KOPT-K1 (cell line): ENCODE results near the gene CBR1.

Experiments used
- H3K27ac ChIP-seq: fragments of 200-600 bp; sonication (generic); 2 replicates; pipeline ENCODE4 v1.5.1; 2016; ENCODE audit warnings: antibody characterized with exemption, mild to moderate bottlenecking, low read depth, low read length; ENCODE audit not compliant: poor library complexity, severe bottlenecking
- H3K36me3 ChIP-seq: fragments of 200-600 bp; sonication (generic); 2 replicates; pipeline ENCODE4 v1.5.1; 2017; ENCODE audit warnings: antibody characterized with exemption, mild to moderate bottlenecking, low read length, moderate library complexity; ENCODE audit not compliant: insufficient read depth
- H3K9me3 ChIP-seq: fragments of 200-600 bp; sonication (generic); 2 replicates; pipeline ENCODE4 v1.5.1; 2017; ENCODE audit warnings: antibody characterized with exemption, low read length, mild to moderate bottlenecking; ENCODE audit not compliant: insufficient read depth, poor library complexity, severe bottlenecking

Gene CBR1

DNA sequence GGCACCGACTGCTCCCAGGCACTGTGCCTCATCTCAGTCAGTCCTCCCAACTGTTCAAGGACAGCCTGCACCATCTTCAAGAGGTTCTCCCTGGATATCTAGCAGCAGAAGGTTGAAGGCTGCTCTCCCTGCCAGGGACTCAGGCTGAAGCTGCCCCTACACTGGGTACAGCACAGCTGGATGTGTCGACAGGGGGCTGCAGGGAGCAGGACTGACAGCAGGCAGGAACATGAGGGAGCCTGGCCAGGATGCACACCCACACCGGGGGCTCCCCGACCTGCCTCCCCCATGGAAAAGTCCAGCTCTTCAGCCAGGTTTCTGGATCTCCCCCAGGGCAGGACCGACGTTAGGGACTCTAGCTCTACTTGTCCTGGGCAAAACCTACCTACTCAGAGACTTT is 30.0 kb upstream of the CBR1 start:
- Histone ChIP-seq H3K9me3 (no peaks in the 10 kb centered on the region), H3K27ac (no peak overlapping the region), H3K36me3 (peaks cover 90% of the 10 kb centered on the region)

DNA sequence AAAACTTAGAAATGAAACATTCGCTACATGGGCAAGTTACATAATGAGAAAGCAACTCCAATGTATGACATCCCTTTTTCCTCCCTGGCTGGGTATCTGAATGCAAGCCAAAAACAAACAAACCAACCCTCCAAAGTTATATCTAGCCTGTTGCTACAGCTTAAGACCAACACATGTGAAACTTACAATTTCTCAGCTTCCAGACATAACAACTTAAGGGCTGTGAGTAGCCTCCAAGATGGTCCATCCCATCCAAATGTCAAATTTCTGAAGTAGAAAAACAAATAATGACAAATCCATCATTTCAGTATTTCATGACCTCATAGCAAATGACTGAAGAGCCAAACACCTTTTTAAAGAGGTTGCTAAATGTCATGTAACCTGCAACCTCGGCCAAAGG is 29.4 kb upstream of the CBR1 start:
- Histone ChIP-seq H3K36me3 (peaks cover 90% of the 10 kb centered on the region), H3K27ac (no peak overlapping the region), H3K9me3 (no peaks in the 10 kb centered on the region)

DNA sequence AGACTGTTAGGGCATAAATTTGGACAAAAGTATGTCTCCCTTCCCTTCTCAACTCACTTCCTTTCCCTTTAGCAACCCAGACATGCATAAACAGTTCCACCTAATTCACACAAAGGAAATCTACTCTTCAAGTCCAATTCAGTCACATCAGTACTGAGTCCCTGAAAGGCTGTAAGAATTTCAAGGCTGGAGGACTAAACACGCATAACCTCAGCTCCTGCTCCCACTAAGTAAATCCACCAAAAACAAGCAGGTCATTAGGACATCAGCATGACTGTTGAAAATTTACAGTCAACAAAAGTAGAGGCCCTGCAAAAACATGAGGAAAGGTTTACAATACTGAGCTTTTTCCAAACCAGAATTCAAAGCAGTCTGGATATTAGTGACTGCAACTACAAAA is 27.9 kb upstream of the CBR1 start:
- peaks cover 90% of the 10 kb centered on the region for H3K36me3 ChIP-seq
- H3K9me3 ChIP-seq, result no peaks in the 10 kb centered on the region
- H3K27ac ChIP-seq, result no peak overlapping the region

DNA sequence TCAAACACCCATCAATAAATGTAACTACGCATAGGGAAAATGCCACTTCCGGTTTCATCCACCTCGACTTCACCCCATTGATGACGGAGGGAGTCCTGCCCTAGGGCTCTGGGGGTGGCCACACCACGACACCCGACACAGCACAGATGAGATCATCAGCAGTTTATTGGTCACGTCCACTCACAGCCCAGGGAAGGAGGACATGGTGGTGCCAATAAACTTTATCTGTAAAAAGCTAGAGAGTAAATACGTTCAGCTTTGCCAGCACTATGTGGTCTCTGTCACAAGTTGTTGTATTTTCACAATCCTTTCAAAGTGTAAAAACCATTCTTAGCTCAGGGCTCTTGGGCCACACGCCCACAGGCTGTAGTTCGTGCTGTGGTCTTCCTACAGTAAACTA is 25.8 kb upstream of the CBR1 start:
- Histone ChIP-seq H3K27ac (no peak overlapping the region), H3K9me3 (no peaks in the 10 kb centered on the region), H3K36me3 (peaks cover 93% of the 10 kb centered on the region)

DNA sequence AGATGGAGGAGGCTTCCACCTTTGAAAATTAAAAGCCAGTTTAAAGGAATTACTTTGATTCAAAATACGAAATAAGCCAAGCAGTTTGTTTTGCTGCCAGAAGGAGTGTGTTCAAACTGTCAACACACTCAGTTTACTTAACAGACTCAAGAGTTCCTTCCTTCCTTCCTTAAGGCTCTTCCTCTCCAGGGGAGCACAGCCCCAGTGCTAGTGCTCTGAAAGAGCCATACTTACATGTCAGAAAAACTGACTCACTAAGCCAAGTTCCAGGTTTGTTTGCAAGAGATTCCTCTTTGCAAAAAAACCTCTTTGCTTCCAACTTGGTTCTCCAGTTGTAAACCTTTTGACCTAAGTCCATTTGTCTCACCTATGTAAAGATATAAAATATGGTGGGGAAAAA is 23.8 kb upstream of the CBR1 start:
- peaks cover 95% of the 10 kb centered on the region for H3K36me3 ChIP-seq
- no peak overlapping the region for H3K27ac ChIP-seq

DNA sequence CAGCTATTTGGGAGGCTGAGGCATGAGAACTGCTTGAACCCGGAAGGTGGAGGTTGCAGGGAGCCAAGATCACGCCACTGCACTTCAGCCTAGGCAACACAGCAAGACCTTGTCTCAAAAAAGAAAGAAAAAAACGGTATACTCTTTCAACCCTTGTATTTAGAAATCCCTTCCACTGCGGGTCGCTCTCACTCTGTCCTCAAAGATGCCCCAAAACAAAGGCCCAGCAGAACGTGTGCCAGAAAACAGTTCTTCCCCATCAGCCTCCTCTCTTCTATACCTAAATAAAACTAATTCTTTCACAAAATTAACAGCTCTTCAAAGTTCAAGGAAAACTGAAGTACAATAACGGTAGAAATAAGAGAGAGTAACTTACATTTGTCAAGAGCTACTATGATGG is 22.7 kb upstream of the CBR1 start:
- no peak overlapping the region for H3K27ac ChIP-seq
- H3K36me3 ChIP-seq, result peaks cover 88% of the 10 kb centered on the region
- no peaks in the 10 kb centered on the region for H3K9me3 ChIP-seq

More for the DNA sequence above, 23.8 kb upstream of the CBR1 start:
- no peaks in the 10 kb centered on the region for H3K9me3 ChIP-seq

DNA sequence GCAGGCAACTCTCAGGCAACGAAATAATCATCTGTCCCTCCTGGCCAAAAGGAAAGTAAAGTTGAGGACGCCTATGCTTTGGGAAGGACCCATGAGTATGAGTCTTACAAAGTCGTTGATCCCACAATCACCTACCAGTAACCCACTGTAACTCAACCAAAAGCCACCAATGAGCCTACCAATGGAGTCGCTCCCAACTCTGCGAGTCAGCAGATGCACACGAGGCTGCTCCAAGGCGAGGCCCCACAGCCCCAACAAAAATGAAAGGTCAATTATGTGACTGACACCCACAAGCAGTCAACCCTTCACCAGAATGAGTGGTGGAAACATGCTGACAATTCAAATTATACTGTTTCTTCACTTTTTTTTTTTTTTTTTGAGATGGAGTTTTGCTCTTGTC is 21.5 kb upstream of the CBR1 start:
- H3K27ac ChIP-seq, result no peak overlapping the region
- H3K36me3 ChIP-seq, result peaks cover 87% of the 10 kb centered on the region
- H3K9me3 ChIP-seq, result no peaks in the 10 kb centered on the region

DNA sequence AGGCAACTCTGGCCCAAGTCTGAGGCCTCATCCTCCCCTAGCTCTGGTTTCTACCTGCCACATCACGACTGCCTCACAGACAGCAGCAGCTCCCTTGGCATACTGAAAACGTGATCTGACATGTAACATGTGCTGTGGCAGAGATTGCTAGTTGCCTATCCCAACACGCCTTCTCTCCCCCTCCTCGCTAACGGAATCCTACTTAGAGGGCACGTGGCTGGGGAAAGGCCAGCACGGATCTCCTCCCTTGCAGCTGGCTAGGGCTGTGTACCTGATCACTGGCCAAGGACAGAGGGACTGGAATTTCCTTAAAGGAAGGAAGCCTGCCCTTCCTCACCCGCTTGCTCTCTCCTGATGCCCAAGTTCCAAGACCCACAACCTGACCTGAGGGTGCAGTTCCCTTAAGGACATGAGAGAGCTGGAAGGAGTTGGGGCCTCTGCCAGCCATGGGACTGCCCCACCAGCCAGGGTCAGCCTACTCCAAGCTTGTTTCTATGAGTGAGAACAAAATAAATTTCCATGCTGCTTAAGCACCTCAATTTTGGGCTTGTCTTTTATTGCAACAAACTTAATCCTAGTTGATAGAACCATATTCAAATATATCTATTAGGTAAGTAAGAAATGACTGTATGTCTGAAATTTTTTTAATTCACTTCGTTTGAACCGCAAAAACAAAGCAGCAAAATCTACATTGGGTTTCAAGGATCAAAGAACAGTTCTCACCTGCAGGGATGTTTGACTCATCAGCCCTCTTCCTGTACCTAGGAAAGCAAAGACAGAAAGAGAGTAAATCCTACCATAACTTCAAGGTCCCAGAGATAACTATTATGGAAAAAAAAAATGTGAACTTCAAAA is 16.7 kb upstream of the CBR1 start:
- no peaks in the 10 kb centered on the region for H3K9me3 ChIP-seq
- H3K27ac ChIP-seq, result no peak overlapping the region
- peaks cover 88% of the 10 kb centered on the region for H3K36me3 ChIP-seq

DNA sequence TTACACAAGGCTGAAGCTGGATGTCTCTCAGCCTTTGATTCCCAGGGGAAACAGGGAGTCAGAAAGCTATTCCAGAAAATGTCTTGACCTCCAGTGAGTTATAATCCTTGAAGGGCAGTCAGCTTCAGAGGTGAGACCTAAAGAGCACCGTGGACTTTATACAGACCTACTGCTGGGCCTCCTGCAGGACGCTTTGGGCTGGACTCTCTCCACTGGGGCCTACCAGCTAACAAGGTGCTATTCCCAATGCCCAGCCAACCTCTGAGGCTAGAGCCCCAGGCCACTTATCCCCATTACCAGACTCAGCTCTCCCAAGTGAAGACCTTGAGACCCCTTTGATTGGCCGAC is 16.1 kb upstream of the CBR1 start:
- Histone ChIP-seq H3K27ac (no peak overlapping the region), H3K36me3 (peaks cover 88% of the 10 kb centered on the region)

DNA sequence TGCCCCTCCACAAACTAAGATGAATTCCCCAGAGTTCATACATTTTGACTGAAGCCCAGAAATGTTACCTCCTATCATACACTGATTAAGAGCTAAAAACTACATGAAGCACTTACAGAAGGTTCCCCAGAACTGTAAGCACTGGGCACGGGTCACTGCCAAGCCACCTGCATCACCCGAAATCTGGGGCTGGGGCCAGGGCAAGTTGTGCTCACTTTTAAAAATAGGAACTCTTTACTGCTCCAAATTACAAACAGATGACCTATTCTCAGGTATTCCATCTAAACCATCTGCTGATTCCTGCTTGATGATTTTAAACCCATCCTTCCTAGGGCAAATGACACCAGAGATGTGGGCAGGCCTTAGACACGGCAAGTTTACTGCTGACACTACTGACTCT is 14.3 kb upstream of the CBR1 start:
- Histone ChIP-seq H3K27ac (no peak overlapping the region), H3K36me3 (peaks cover 72% of the 10 kb centered on the region), H3K9me3 (no peaks in the 10 kb centered on the region)

More for the DNA sequence above, 16.1 kb upstream of the CBR1 start:
- no peaks in the 10 kb centered on the region for H3K9me3 ChIP-seq

DNA sequence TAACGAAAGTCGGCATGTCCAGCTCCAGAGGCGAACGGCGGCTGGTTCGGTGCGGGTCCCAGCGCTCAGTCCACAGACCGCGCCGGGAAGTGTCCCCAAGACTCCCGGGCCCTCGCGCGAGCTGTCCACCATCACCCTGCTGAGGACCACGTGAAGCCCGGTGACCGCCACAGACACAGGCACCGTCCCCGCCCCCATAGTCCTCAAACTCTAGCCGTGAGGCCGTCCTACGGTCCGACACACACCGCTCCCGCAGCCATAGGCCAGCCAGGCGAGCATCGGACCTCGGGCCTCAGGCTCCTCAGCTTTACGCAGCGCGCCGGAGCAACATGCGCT is 10.0 kb upstream of the CBR1 start:
- peak overlapping the region; percentile 76 for H3K27ac ChIP-seq

DNA sequence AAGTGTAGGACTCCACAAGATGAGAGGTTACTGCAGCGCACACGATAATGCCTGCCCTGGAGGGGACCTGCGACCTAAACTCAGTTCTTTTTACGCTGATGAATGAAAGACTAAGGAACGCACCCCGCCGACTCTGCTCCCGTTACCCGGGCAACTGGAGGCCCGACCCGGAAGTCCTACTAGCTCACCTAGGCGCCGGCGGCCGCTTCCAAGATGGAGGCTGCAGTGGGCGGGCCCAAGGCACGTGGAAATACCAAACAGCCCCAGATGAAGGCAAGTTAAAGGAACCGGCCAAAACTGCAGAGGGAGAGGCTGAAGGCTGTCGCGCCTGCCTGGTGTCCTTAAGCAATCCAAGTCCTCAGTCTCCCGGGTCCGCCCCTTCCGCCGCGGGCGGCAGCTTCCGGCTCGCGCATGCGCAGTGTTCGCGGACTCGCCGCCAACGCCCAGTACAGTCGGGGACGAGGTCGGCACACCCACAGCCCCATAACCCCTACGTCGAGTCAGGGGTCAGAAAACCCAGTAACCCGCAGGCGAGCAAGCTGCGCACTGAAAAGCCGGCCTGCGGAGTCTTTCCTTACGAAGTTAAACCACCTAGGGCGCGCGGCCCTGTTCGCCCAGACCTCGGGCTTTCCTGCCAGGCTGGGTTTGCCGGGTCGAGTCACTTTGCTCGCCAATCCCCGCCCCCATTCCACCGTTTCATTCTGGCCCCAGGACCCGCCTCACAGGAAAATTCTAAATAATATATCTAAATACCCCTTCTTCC is 9.5 kb upstream of the CBR1 start, which contains the start of gene SETD4:
SETD4 (minus strand) TSS at position 368 of the 763 bp plus-strand sequence. CDS start 1,638 bp downstream, outside the sequence.
- H3K27ac ChIP-seq, result peak within 1 kb of the TSS; percentile 76
- peaks cover 36% of the 10 kb centered on the region for H3K36me3 ChIP-seq
- H3K9me3 ChIP-seq, result no peaks in the 10 kb centered on the region

More for the DNA sequence above, 10.0 kb upstream of the CBR1 start:
- no peaks in the 10 kb centered on the region for H3K9me3 ChIP-seq
- H3K36me3 ChIP-seq, result peaks cover 41% of the 10 kb centered on the region

DNA sequence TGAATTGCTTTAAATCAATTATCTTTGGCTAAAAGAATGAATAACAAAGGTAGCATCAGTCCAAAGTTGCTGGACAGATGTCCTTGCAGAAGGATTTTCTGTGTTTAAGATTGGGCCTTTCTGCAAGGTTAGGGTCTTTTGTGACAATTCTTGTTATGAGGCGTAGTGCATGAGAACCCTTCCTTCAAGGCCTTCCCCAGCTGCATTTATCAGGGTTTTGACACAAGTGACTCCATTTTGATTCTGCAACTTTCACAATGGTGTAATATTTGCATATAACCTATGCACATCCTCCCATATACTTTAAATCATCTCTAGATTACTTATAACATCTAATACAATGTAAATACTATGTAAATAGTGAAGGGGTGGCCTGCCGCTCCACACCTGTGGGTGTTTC is 8.4 kb upstream of the CBR1 start:
- H3K36me3 ChIP-seq, result peaks cover 25% of the 10 kb centered on the region
- H3K27ac ChIP-seq, result no peak overlapping the region
- no peaks in the 10 kb centered on the region for H3K9me3 ChIP-seq

DNA sequence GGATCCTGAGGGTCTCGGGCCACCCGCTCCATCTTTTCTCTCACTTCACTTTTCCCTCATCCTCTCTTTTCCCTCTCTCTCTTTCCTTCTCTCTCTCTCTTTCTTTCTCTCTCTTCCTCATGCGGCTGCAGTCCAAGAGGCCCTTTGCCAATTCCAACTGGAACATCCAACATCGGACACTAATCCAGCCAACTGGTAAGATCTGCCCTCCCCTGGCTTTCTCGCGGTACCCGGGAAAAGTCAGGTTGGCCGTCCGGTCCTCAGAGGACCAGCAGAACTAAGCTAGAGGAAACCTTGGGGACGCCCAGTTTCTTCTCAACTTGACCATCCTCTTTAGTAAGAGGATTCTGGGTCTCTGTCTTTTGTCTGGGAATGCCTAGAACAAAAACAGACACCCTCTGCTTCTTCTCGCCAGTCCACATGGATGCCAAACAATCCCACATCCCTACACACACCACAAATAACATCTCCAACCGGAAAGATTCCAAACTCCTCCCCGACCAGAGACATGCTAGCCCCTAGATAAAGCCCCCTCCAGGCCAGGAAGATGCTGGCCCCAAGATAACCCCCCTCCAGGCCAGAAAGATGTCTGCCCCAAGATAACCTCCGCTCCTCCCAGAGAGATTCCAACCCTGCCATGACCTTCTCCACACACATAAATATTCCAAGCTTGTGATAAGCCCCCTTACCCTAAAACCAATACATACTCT is 6.3 kb upstream of the CBR1 start:
- Histone ChIP-seq H3K36me3 (peaks cover 4% of the 10 kb centered on the region; the same call in 1 of the 2 replicates), H3K27ac (no peak overlapping the region), H3K9me3 (peaks cover 9% of the 10 kb centered on the region)

DNA sequence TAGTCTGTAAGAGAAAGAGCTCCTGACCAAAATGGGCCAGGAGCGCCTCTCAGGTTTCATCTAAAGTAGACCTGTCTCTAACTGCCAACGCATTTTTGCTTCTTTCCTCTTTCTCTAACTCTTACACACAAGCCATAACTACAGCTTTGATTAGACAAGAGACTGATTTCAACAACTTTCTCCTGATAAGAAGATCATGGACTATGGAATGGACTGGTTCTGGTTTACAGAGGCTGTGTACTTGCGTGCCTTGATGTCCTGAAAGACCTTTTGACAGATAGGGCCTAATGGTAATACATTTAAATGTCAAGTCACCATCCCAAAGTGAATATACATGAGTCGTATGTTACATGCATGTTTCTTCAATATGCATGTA is 5.8 kb upstream of the CBR1 start:
- H3K27ac ChIP-seq, result no peak overlapping the region
- H3K9me3 ChIP-seq, result peaks cover 15% of the 10 kb centered on the region
- no peaks in the 10 kb centered on the region for H3K36me3 ChIP-seq
